Measurements from ENCODE around the gene VANGL1. TPM values are rescaled to one million over a fixed set of nuclear protein-coding genes. Genes with fewer than 3 reads are reported as not detected.

Gene VANGL1
- total and polyA plus RNA-seq, 8 donors, result 12.7 to 18.9 (median 14.9) TPM

GRCh38 chr1:115652236-115652788 is 10.5 kb downstream of the VANGL1 start:
- no peak overlapping the region for H3K4me3 ChIP-seq
- H3K27ac ChIP-seq, result no peak overlapping the region
- peaks cover 9 to 14% of the 10 kb centered on the region in 2 donors for H3K4me1 ChIP-seq
- DNase-seq (no peak), ATAC-seq (no peak)
- H3K27me3 ChIP-seq, result no peaks in the 10 kb centered on the region
- intact Hi-C loops (cut with DNase I), result no loop called here
- H3K36me3 ChIP-seq, result peaks cover 0 to 7% of the 10 kb centered on the region in 2 donors
- H3K9me3 ChIP-seq, result no peaks in the 10 kb centered on the region
- TF ChIP-seq CTCF (IDR thresholded peaks at IDR 0.05), result no peak

- Histone ChIP-seq H3K27me3 (no peaks in the 10 kb centered on the region), H3K9me3 (no peaks in the 10 kb centered on the region), H3K27ac (no peak overlapping the region), H3K4me3 (no peak overlapping the region), H3K4me1 (peaks cover 7 to 14% of the 10 kb centered on the region in 2 donors), H3K36me3 (peaks cover 0 to 7% of the 10 kb centered on the region in 2 donors)
- TF ChIP-seq CTCF (IDR thresholded peaks at IDR 0.05), result no peak
- ATAC-seq, result no peak
- intact Hi-C loops (cut with DNase I), result no loop called here
- no peak for DNase-seq
Measured at GRCh38 chr1:115654125-115654524, 12.4 kb downstream of the VANGL1 start.

GRCh38 chr1:115654663-115655305 is 13.0 kb downstream of the VANGL1 start:
- Histone ChIP-seq H3K27ac (peak overlapping the region in 1 of 2 donors; percentile 4), H3K4me1 (peaks cover under 1 to 14% of the 10 kb centered on the region in 2 donors), H3K27me3 (no peaks in the 10 kb centered on the region), H3K4me3 (no peak overlapping the region), H3K9me3 (no peaks in the 10 kb centered on the region), H3K36me3 (peaks cover 0 to 7% of the 10 kb centered on the region in 2 donors)
- ATAC-seq (peak; percentile 47), DNase-seq (no peak)
- TF ChIP-seq CTCF (IDR thresholded peaks at IDR 0.05), result no peak
- intact Hi-C loops (cut with DNase I), result no loop called here

GRCh38 chr1:115655306-115655663 is 13.5 kb downstream of the VANGL1 start:
- peak overlapping the region in 1 of 2 donors; percentile 4 for H3K27ac ChIP-seq
- peaks cover 0 to 14% of the 10 kb centered on the region in 2 donors for H3K4me1 ChIP-seq
- no peaks in the 10 kb centered on the region for H3K27me3 ChIP-seq
- peak; percentile 13 for ATAC-seq
- peaks cover 0 to 7% of the 10 kb centered on the region in 2 donors for H3K36me3 ChIP-seq
- no peak overlapping the region for H3K4me3 ChIP-seq
- H3K9me3 ChIP-seq, result no peaks in the 10 kb centered on the region
- DNase-seq, result no peak
- TF ChIP-seq CTCF (IDR thresholded peaks at IDR 0.05), result no peak
- intact Hi-C loops (cut with DNase I), result no loop called here

- Histone ChIP-seq H3K9me3 (no peaks in the 10 kb centered on the region), H3K27me3 (no peaks in the 10 kb centered on the region), H3K4me3 (no peak overlapping the region), H3K36me3 (peaks cover 0 to 13% of the 10 kb centered on the region in 2 donors), H3K4me1 (peaks cover 0 to 14% of the 10 kb centered on the region in 2 donors), H3K27ac (no peak overlapping the region)
- intact Hi-C loops (cut with DNase I), result no loop called here
- no peak for TF ChIP-seq CTCF (IDR thresholded peaks at IDR 0.05)
- ATAC-seq (no peak), DNase-seq (no peak)
Measured at GRCh38 chr1:115655916-115656315, 14.1 kb downstream of the VANGL1 start.

All from left lung (tissue), 10 donors.